Fibroblast of skin of scalp (primary cell): ENCODE data around the gene XXYLT1.

ENCODE experiments used
- DNase-seq: peaks from one replicate; pipeline ENCODE4 v3.0.0-alpha.2; 2013

The XXYLT1 gene

GRCh38 chr3:195165790-195166189 is 105.2 kb downstream of the XXYLT1 start:
- DNase-seq: no peak

- DNase-seq: no peak
These were observed 105.7 kb downstream of the XXYLT1 start for GRCh38 chr3:195165265-195165609.

- no peak for DNase-seq
These were observed 106.2 kb downstream of the XXYLT1 start for GRCh38 chr3:195164573-195165264.

GRCh38 chr3:195163719-195164572 is 107.0 kb downstream of the XXYLT1 start:
- no peak for DNase-seq

- no peak for DNase-seq
These were observed 108.1 kb downstream of the XXYLT1 start for GRCh38 chr3:195162816-195163215.

- DNase-seq: no peak
These were observed 108.8 kb downstream of the XXYLT1 start for GRCh38 chr3:195162033-195162669.

- no peak for DNase-seq
These were observed 110.0 kb downstream of the XXYLT1 start for GRCh38 chr3:195160908-195161434.

- DNase-seq: peak; percentile 66
These were observed 110.6 kb downstream of the XXYLT1 start for GRCh38 chr3:195160257-195160898.

- DNase-seq: no peak
These were observed 111.2 kb downstream of the XXYLT1 start for GRCh38 chr3:195159814-195160165.

GRCh38 chr3:195159117-195159813 is 111.7 kb downstream of the XXYLT1 start:
- DNase-seq: no peak

GRCh38 chr3:195156286-195156890 is 114.6 kb downstream of the XXYLT1 start:
- no peak for DNase-seq

GRCh38 chr3:195155570-195156241 is 115.3 kb downstream of the XXYLT1 start:
- no peak for DNase-seq

- peak; percentile 83 for DNase-seq
These were observed 116.0 kb downstream of the XXYLT1 start for GRCh38 chr3:195154793-195155535.

- peak; percentile 36 for DNase-seq
These were observed 116.7 kb downstream of the XXYLT1 start for GRCh38 chr3:195154111-195154791.

- DNase-seq: no peak
These were observed 117.3 kb downstream of the XXYLT1 start for GRCh38 chr3:195153653-195154052.

GRCh38 chr3:195153130-195153529 is 117.8 kb downstream of the XXYLT1 start:
- DNase-seq: peak; percentile 59

- peak; percentile 70 for DNase-seq
These were observed 119.0 kb downstream of the XXYLT1 start for GRCh38 chr3:195151866-195152541.

- DNase-seq: no peak
These were observed 119.6 kb downstream of the XXYLT1 start for GRCh38 chr3:195151402-195151801.
